ENCODE measurements around the gene COL4A2.

The COL4A2 gene

GRCh38 chr13:110438211-110438610 is 131.1 kb downstream of the COL4A2 start:
- Histone ChIP-seq H3K4me3 (ENCODE audit: low read depth in 1 of 2, low read length in 1 of 2) (no peak overlapping the region), H3K27ac (no peak overlapping the region), H3K36me3 (no peaks in the 10 kb centered on the region), H3K4me1 (ENCODE audit: control insufficient read depth in 1 of 2, insufficient read depth in 1 of 2, low read depth in 1 of 2, low read length in 1 of 2) (no peaks in the 10 kb centered on the region), H3K9me3 (no peaks in the 10 kb centered on the region), H3K27me3 (peaks cover 64% of the 10 kb centered on the region)
- TF ChIP-seq CTCF (IDR thresholded peaks at IDR 0.05): no peak

GRCh38 chr13:110438776-110439175 is 131.7 kb downstream of the COL4A2 start:
- Histone ChIP-seq H3K4me3 (ENCODE audit: low read depth in 1 of 2, low read length in 1 of 2) (no peak overlapping the region), H3K27me3 (peaks cover 66% of the 10 kb centered on the region), H3K27ac (no peak overlapping the region), H3K4me1 (ENCODE audit: control insufficient read depth in 1 of 2, insufficient read depth in 1 of 2, low read depth in 1 of 2, low read length in 1 of 2) (no peaks in the 10 kb centered on the region), H3K36me3 (no peaks in the 10 kb centered on the region), H3K9me3 (no peaks in the 10 kb centered on the region)
- TF ChIP-seq CTCF (IDR thresholded peaks at IDR 0.05): no peak

- no peak overlapping the region for H3K27ac ChIP-seq
- H3K36me3 ChIP-seq: no peaks in the 10 kb centered on the region
- H3K4me3 ChIP-seq (ENCODE audit: low read depth in 1 of 2, low read length in 1 of 2): no peak overlapping the region
- no peaks in the 10 kb centered on the region for H3K4me1 ChIP-seq (ENCODE audit: control insufficient read depth in 1 of 2, insufficient read depth in 1 of 2, low read depth in 1 of 2, low read length in 1 of 2)
- TF ChIP-seq CTCF (IDR thresholded peaks at IDR 0.05): no peak
- H3K27me3 ChIP-seq: peaks cover 69% of the 10 kb centered on the region
- no peaks in the 10 kb centered on the region for H3K9me3 ChIP-seq
Observed at GRCh38 chr13:110440946-110441731, 134.1 kb downstream of the COL4A2 start.

- no peak for TF ChIP-seq CTCF (IDR thresholded peaks at IDR 0.05)
- H3K27ac ChIP-seq: no peak overlapping the region
- no peak overlapping the region for H3K4me3 ChIP-seq (ENCODE audit: low read depth in 1 of 2, low read length in 1 of 2)
- no peaks in the 10 kb centered on the region for H3K9me3 ChIP-seq
- H3K4me1 ChIP-seq (ENCODE audit: control insufficient read depth in 1 of 2, insufficient read depth in 1 of 2, low read depth in 1 of 2, low read length in 1 of 2): no peaks in the 10 kb centered on the region
- peaks cover 53% of the 10 kb centered on the region for H3K27me3 ChIP-seq
- no peaks in the 10 kb centered on the region for H3K36me3 ChIP-seq
Observed at GRCh38 chr13:110442930-110443621, 136.0 kb downstream of the COL4A2 start.

GRCh38 chr13:110443622-110444225 is 136.6 kb downstream of the COL4A2 start:
- no peak overlapping the region for H3K4me3 ChIP-seq (ENCODE audit: low read depth in 1 of 2, low read length in 1 of 2)
- no peaks in the 10 kb centered on the region for H3K4me1 ChIP-seq (ENCODE audit: control insufficient read depth in 1 of 2, insufficient read depth in 1 of 2, low read depth in 1 of 2, low read length in 1 of 2)
- H3K9me3 ChIP-seq: no peaks in the 10 kb centered on the region
- no peak for TF ChIP-seq CTCF (IDR thresholded peaks at IDR 0.05)
- H3K27me3 ChIP-seq: peaks cover 46% of the 10 kb centered on the region
- no peak overlapping the region for H3K27ac ChIP-seq
- H3K36me3 ChIP-seq: no peaks in the 10 kb centered on the region

Measured in neutrophil (primary cell).